Skeletal muscle satellite cell (primary cell): Measurements from ENCODE around the gene DCLK2.

Experiments used
- H3K27me3 ChIP-seq: 2 replicates; pipeline ENCODE4 v1.7.0; 2013; ENCODE audit warnings: low read length; ENCODE audit not compliant: control insufficient read depth, insufficient read depth
- H3K36me3 ChIP-seq: 2 replicates; pipeline ENCODE4 v1.7.0; 2013; ENCODE audit warnings: mild to moderate bottlenecking, control low read depth, low read length; ENCODE audit not compliant: insufficient read depth
- H3K4me1 ChIP-seq: 2 replicates; pipeline ENCODE4 v1.7.0; 2013; ENCODE audit warnings: low read length; ENCODE audit not compliant: control insufficient read depth, insufficient read depth
- H3K4me2 ChIP-seq: 2 replicates; pipeline ENCODE4 v1.7.0; 2013; ENCODE audit warnings: mild to moderate bottlenecking, low read length
- H3K4me3 ChIP-seq: 2 replicates; pipeline ENCODE4 v1.7.0; 2013; ENCODE audit warnings: low read length
- H3K9ac ChIP-seq: 2 replicates; pipeline ENCODE4 v1.7.0; 2013; ENCODE audit warnings: mild to moderate bottlenecking, low read depth, low read length, moderate library complexity
- H3K9me3 ChIP-seq: replicated peaks from 2 replicates; pipeline ENCODE4 v1.7.0; 2013; ENCODE audit warnings: mild to moderate bottlenecking, control low read depth, low read length

The DCLK2 gene

GRCh38 chr4:150256225-150256620, 178.0 kb downstream of the DCLK2 start:
- H3K36me3 ChIP-seq, result peaks cover 21% of the 10 kb centered on the region
- no peaks in the 10 kb centered on the region for H3K9me3 ChIP-seq
- H3K27me3 ChIP-seq, result no peaks in the 10 kb centered on the region
- H3K4me3 ChIP-seq, result no peak overlapping the region
- H3K9ac ChIP-seq, result no peak overlapping the region
- H3K4me2 ChIP-seq, result peak overlapping the region; percentile 25
- peaks cover 8% of the 10 kb centered on the region for H3K4me1 ChIP-seq

GRCh38 chr4:150256841-150257730, 178.8 kb downstream of the DCLK2 start:
- Histone ChIP-seq H3K9ac (no peak overlapping the region), H3K4me3 (no peak overlapping the region), H3K27me3 (no peaks in the 10 kb centered on the region), H3K4me1 (peaks cover 8% of the 10 kb centered on the region), H3K9me3 (no peaks in the 10 kb centered on the region), H3K36me3 (peaks cover 21% of the 10 kb centered on the region), H3K4me2 (no peak overlapping the region)

GRCh38 chr4:150258569-150258968, 180.3 kb downstream of the DCLK2 start:
- Histone ChIP-seq H3K4me2 (no peak overlapping the region), H3K9ac (no peak overlapping the region), H3K4me1 (peaks cover 8% of the 10 kb centered on the region), H3K9me3 (no peaks in the 10 kb centered on the region), H3K36me3 (peaks cover 20% of the 10 kb centered on the region), H3K4me3 (no peak overlapping the region), H3K27me3 (no peaks in the 10 kb centered on the region)

GRCh38 chr4:150259861-150260567, 181.8 kb downstream of the DCLK2 start:
- H3K9ac ChIP-seq, result no peak overlapping the region
- H3K4me3 ChIP-seq, result no peak overlapping the region
- peaks cover 13% of the 10 kb centered on the region for H3K36me3 ChIP-seq
- peaks cover 17% of the 10 kb centered on the region for H3K4me1 ChIP-seq
- H3K27me3 ChIP-seq, result no peaks in the 10 kb centered on the region
- no peaks in the 10 kb centered on the region for H3K9me3 ChIP-seq
- no peak overlapping the region for H3K4me2 ChIP-seq

- Histone ChIP-seq H3K27me3 (no peaks in the 10 kb centered on the region), H3K36me3 (peaks cover 13% of the 10 kb centered on the region), H3K4me1 (peaks cover 12% of the 10 kb centered on the region), H3K9ac (no peak overlapping the region), H3K4me2 (no peak overlapping the region), H3K4me3 (no peak overlapping the region), H3K9me3 (no peaks in the 10 kb centered on the region)
These were observed 183.3 kb downstream of the DCLK2 start for GRCh38 chr4:150261571-150261970.

- H3K4me3 ChIP-seq, result no peak overlapping the region
- no peaks in the 10 kb centered on the region for H3K27me3 ChIP-seq
- peaks cover 6% of the 10 kb centered on the region for H3K36me3 ChIP-seq
- H3K9ac ChIP-seq, result no peak overlapping the region
- peaks cover 9% of the 10 kb centered on the region for H3K4me1 ChIP-seq
- H3K9me3 ChIP-seq, result no peaks in the 10 kb centered on the region
- H3K4me2 ChIP-seq, result no peak overlapping the region
These were observed 184.4 kb downstream of the DCLK2 start for GRCh38 chr4:150262611-150263010.

- H3K4me2 ChIP-seq, result no peak overlapping the region
- peaks cover 6% of the 10 kb centered on the region for H3K36me3 ChIP-seq
- no peaks in the 10 kb centered on the region for H3K27me3 ChIP-seq
- H3K4me3 ChIP-seq, result no peak overlapping the region
- no peaks in the 10 kb centered on the region for H3K9me3 ChIP-seq
- H3K4me1 ChIP-seq, result peaks cover 9% of the 10 kb centered on the region
- no peak overlapping the region for H3K9ac ChIP-seq
These were observed 186.4 kb downstream of the DCLK2 start for GRCh38 chr4:150264595-150265161.

GRCh38 chr4:150265806-150266205, 187.6 kb downstream of the DCLK2 start:
- H3K27me3 ChIP-seq, result no peaks in the 10 kb centered on the region
- peaks cover 6% of the 10 kb centered on the region for H3K36me3 ChIP-seq
- no peak overlapping the region for H3K4me2 ChIP-seq
- peaks cover 9% of the 10 kb centered on the region for H3K4me1 ChIP-seq
- H3K4me3 ChIP-seq, result no peak overlapping the region
- H3K9ac ChIP-seq, result no peak overlapping the region
- no peaks in the 10 kb centered on the region for H3K9me3 ChIP-seq

- Histone ChIP-seq H3K4me2 (no peak overlapping the region), H3K36me3 (peaks cover 3% of the 10 kb centered on the region), H3K27me3 (no peaks in the 10 kb centered on the region), H3K9me3 (no peaks in the 10 kb centered on the region), H3K9ac (no peak overlapping the region), H3K4me3 (no peak overlapping the region), H3K4me1 (peaks cover 9% of the 10 kb centered on the region)
These were observed 190.2 kb downstream of the DCLK2 start for GRCh38 chr4:150268444-150268843.

- no peaks in the 10 kb centered on the region for H3K36me3 ChIP-seq
These were observed 200.0 kb downstream of the DCLK2 start for GRCh38 chr4:150278206-150278605.

GRCh38 chr4:150280081-150280895, 202.0 kb downstream of the DCLK2 start:
- H3K9me3 ChIP-seq, result no peaks in the 10 kb centered on the region
- peak overlapping the region; percentile 65 for H3K4me2 ChIP-seq
- H3K4me3 ChIP-seq, result peak overlapping the region; percentile 5
- peaks cover 38% of the 10 kb centered on the region for H3K4me1 ChIP-seq
- no peaks in the 10 kb centered on the region for H3K27me3 ChIP-seq
- H3K9ac ChIP-seq, result peak overlapping the region; percentile 40
- no peaks in the 10 kb centered on the region for H3K36me3 ChIP-seq

More at GRCh38 chr4:150278206-150278605, 200.0 kb downstream of the DCLK2 start:
- H3K4me2 ChIP-seq, result no peak overlapping the region
- no peak overlapping the region for H3K4me3 ChIP-seq
- H3K9ac ChIP-seq, result no peak overlapping the region
- H3K9me3 ChIP-seq, result no peaks in the 10 kb centered on the region
- peaks cover 27% of the 10 kb centered on the region for H3K4me1 ChIP-seq
- no peaks in the 10 kb centered on the region for H3K27me3 ChIP-seq
